Activated CD4-positive, alpha-beta T cell treated with anti-CD3 and anti-CD28 coated beads, Interleukin-2, amount 10 ng/mL, durations not matched to agents 7 days and 5 days (primary cell): ENCODE measurements around the gene RAB40B. TPM values are rescaled to one million over a fixed set of nuclear protein-coding genes. Genes with fewer than 3 reads are reported as not detected.

Experiments
- CTCF ChIA-PET: fragments of 350-600 bp; sonication (Branson Sonifier 250); formaldehyde crosslinking; loops from one replicate; lab custom pipeline; 2021; ENCODE audit warnings: antibody characterized with exemption; lab: Charles Lee
- POLR2A ChIA-PET: fragments of 350-600 bp; sonication (Branson Sonifier 250); formaldehyde crosslinking; loops from one replicate; lab custom pipeline; 2021; ENCODE audit warnings: antibody characterized with exemption; lab: Charles Lee
- DNase-seq: peaks from one replicate; pipeline ENCODE4 v3.0.0-alpha.2; 2020
- H3K27ac Mint-ChIP-seq: one replicate; pipeline ENCODE4 v1.8.0; 2021; ENCODE audit warnings: mild to moderate bottlenecking, moderate library complexity, mixed read lengths
- H3K27me3 Mint-ChIP-seq: one replicate; pipeline ENCODE4 v1.8.0; 2021; ENCODE audit warnings: mixed read lengths
- H3K36me3 Mint-ChIP-seq: one replicate; pipeline ENCODE4 v1.8.0; 2021; ENCODE audit warnings: low read depth, mixed read lengths
- H3K4me1 Mint-ChIP-seq: one replicate; pipeline ENCODE4 v1.8.0; 2021; ENCODE audit warnings: mixed read lengths
- H3K4me3 Mint-ChIP-seq: one replicate; pipeline ENCODE4 v1.8.0; 2021; ENCODE audit warnings: mild to moderate bottlenecking, moderate library complexity, mixed read lengths
- H3K9me3 Mint-ChIP-seq: one replicate; pipeline ENCODE4 v1.8.0; 2021; ENCODE audit warnings: mixed read lengths
- total RNA-seq, 2 experiments: library from RNA; stranded (reverse); gene quantifications; one replicate each; pipeline ENCODE4 v1.2.3, GENCODE V29; 2021

The RAB40B gene
- total RNA-seq, 2 experiments from 2014 or later: 1.7 to 2.2 TPM

DNA sequence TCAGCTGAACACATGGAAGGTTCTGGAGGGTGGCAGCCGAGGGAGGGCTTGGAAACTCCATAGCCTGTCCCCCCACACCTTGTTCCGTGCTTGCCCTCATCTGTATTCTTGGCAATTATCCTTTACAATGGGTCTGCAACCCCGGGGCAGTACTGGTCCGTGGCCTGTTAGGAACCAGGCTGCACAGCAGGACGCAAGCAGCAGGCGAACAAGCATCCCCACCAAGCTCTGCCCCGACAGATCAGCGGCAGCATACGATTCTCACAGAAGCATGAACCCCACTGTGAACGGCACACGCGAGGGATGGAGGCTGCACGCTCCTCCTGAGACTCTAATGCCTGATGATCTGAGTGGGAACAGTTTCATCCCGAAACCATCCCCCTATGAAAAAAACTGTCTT lies 56.5 kb downstream of the RAB40B start:
- Mint-ChIP-seq H3K4me3 (no peak overlapping the region), H3K4me1 (peaks cover 23% of the 10 kb centered on the region), H3K27ac (no peak overlapping the region), H3K27me3 (no peaks in the 10 kb centered on the region), H3K36me3 (peaks cover 30% of the 10 kb centered on the region), H3K9me3 (no peaks in the 10 kb centered on the region)
- DNase-seq: no peak
- CTCF ChIA-PET: no interaction called here
- POLR2A ChIA-PET: no interaction called here

DNA sequence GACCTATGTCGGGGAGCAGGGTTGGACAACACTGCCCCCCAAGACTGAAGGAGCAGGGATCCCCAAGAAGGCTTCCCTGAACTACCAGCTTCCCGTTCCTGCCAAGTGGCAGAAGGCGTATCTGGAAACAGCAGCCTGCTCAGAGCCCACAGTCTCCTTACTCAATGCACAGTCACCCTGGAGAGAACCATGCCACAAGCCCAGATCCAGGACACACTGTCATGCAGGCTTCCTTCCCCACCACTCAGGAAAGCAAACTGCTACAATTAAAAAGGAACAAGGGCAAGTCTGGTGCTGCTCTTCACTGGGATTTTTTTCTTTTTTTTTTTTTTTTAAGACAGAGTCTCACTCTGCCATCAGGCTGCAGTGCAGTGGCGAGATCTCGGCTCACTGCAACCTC lies 58.5 kb downstream of the RAB40B start:
- POLR2A ChIA-PET: no interaction called here
- CTCF ChIA-PET: no interaction called here
- peaks cover 24% of the 10 kb centered on the region for H3K36me3 Mint-ChIP-seq

DNA sequence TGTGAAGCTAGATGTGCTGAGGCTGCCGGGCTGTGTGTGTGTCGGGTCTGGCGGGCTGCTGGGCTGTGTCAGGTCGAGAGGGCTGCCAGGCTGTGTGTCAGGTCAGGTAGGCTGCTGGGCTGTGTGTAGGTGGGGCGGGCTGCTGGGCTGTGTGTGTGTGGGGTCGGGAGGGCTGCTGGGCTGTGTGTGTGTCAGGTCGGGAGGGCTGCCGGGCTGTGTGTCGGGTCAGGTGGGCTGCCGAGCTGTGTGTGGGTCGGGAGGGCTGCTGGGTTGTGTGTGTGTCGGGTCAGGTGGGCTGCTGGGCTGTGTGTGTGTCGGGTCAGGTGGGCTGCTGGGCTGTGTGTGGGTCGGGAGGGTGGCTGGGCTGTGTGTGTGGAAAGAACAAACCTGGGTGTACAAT lies 58.9 kb downstream of the RAB40B start:
- POLR2A ChIA-PET: no interaction called here
- no peak overlapping the region for H3K4me3 Mint-ChIP-seq
- peaks cover 24% of the 10 kb centered on the region for H3K36me3 Mint-ChIP-seq
- H3K27ac Mint-ChIP-seq: no peak overlapping the region
- H3K9me3 Mint-ChIP-seq: no peaks in the 10 kb centered on the region
- no peaks in the 10 kb centered on the region for H3K27me3 Mint-ChIP-seq
- no peak for DNase-seq
- CTCF ChIA-PET: no interaction called here
- H3K4me1 Mint-ChIP-seq: peaks cover 7% of the 10 kb centered on the region

More for the DNA sequence above, 58.5 kb downstream of the RAB40B start:
- Mint-ChIP-seq H3K4me3 (no peak overlapping the region), H3K4me1 (peaks cover 7% of the 10 kb centered on the region), H3K27me3 (no peaks in the 10 kb centered on the region), H3K9me3 (no peaks in the 10 kb centered on the region), H3K27ac (no peak overlapping the region)
- DNase-seq: no peak

DNA sequence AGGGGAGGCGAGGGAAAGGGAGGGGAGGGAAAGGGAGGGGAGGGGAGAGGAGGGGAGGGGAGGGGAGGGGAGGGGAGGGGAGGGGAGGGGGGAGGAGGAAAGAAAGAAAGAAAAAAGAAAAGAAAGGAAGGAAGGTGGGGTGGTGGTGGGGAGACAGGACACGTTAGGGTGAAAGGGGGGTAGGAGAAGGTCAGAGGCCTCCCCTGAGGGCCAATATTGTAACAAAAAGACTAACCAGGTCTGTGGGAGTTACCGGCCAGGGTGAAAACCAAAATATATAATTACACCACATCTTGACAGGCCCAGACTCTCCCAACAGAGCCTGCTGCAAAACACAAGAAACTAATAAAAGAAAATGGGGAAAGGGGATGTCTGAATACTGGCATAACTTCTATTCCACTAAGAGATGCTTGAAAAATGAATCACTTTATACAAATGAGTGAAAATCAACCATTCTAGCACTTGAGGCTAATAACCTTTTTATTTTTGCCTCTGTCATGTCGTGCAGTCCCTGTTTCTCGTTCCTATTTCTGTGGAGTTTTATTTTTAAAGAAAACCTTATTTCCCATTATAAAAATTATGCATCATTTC lies 60.2 kb downstream of the RAB40B start:
- H3K4me1 Mint-ChIP-seq: peaks cover 7% of the 10 kb centered on the region
- H3K9me3 Mint-ChIP-seq: no peaks in the 10 kb centered on the region
- POLR2A ChIA-PET: no interaction called here
- peaks cover 25% of the 10 kb centered on the region for H3K36me3 Mint-ChIP-seq
- no peak overlapping the region for H3K27ac Mint-ChIP-seq
- no peak overlapping the region for H3K4me3 Mint-ChIP-seq
- no peaks in the 10 kb centered on the region for H3K27me3 Mint-ChIP-seq
- CTCF ChIA-PET: no interaction called here
- DNase-seq: no peak

DNA sequence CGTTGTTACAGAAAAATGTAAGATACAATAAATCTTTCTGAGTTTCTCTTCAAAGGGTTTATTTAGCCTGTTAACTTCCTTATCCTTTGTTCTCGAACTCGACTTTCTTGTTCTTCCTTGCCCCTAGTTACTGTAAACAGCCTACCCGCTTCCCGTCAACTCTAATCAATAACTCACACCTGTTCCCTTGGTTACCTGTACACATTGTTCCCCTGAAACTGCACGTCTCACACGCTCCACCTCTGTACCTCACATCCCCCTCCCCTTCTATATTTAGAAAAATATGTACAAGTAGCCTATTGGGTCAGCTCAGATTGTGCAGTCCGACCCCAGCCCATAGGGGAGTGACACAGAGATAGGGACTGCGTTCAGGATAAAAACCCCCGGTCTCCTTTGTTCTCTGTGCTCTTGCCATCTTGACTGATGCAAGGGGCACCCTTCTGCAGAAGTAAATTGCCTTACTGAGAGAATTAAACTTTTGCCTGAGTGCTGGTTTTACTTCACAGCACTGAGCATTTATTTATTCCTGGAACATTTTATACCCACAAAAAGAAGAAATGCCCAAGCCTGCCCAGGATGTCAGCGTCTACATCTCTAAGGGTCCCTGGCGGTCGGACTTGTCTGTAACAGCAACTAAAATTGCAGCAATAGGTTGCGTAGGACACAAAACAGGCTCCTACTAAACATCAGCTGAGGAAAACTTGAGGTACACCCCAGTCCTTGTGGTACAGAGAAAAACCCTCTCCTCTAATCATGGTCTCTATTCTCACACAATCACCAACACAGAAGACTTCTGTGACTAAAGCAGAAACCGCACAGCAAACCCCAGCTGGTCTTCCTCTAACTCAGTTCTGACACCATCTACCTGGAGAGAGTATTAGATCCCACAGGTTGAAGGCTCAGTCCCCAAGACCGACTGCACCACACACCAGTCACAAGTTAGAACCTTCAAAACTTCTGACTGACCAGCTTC lies 61.6 kb downstream of the RAB40B start:
- DNase-seq: no peak
- ChIA-PET CTCF (interaction anchor here (0.6 kb wide), 2 partner anchors 108 to 234 kb away, joined by 3 to 5 read pairs; no protein-coding TSS in a partner anchor), POLR2A (no interaction called here)
- Mint-ChIP-seq H3K9me3 (no peaks in the 10 kb centered on the region), H3K27ac (no peak overlapping the region), H3K27me3 (no peaks in the 10 kb centered on the region), H3K4me3 (no peak overlapping the region), H3K36me3 (peaks cover 19% of the 10 kb centered on the region), H3K4me1 (peaks cover 7% of the 10 kb centered on the region)

DNA sequence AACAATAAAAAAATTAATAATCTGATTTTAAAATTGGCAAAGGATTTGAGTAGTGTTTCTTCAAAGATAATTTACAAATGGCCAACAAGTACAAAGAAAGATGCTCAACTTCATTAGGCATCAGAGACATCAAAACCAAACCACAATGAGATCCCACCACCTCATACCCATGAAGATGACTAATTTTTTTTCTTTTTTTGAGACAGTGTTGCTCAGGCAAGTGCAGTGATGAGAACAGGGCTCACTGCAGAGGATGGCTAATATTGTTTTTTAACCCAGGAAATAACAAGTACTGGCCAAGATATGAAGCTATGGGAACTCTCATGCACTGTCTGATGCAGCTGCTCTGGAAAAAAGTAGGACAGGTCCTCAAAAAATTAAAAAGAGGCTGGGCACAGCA lies 65.2 kb downstream of the RAB40B start:
- DNase-seq: no peak
- Mint-ChIP-seq H3K27me3 (no peaks in the 10 kb centered on the region), H3K9me3 (no peaks in the 10 kb centered on the region), H3K4me3 (no peak overlapping the region), H3K36me3 (peaks cover 14% of the 10 kb centered on the region), H3K4me1 (peaks cover 6% of the 10 kb centered on the region), H3K27ac (no peak overlapping the region)
- CTCF ChIA-PET: interaction anchor here (0.6 kb wide), 1 partner anchor 145 kb away, joined by 3 read pairs; no protein-coding TSS in a partner anchor
- POLR2A ChIA-PET: no interaction called here

DNA sequence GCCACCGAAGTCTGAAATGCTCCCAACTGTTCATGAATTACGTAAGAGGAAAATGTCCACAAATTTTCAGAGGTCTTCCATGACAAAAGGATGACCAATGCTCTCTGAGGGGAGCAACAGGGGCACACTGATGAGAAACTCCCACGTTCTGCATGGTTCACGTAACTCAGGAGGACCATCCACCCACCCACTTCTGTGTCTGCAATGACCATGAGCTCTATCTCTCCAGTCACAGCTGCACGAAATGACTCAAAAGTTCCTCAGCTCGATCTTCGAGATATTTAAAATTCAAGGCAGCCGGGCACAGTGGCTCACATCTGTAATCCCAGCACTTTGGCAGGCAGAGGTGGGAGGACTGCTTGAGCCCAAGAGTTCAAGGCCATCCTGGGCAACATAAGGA lies 66.0 kb downstream of the RAB40B start:
- no peak overlapping the region for H3K27ac Mint-ChIP-seq
- DNase-seq: no peak
- H3K27me3 Mint-ChIP-seq: no peaks in the 10 kb centered on the region
- no peak overlapping the region for H3K4me3 Mint-ChIP-seq
- ChIA-PET POLR2A (interaction anchor here (0.5 to 0.6 kb wide), 2 partner anchors 12 to 262 kb away, joined by 3 to 4 read pairs; no protein-coding TSS in a partner anchor), CTCF (interaction anchor here (0.8 to 1.2 kb wide), 2 partner anchors 9 to 27 kb away, joined by 3 read pairs; no protein-coding TSS in a partner anchor)
- H3K4me1 Mint-ChIP-seq: peaks cover 5% of the 10 kb centered on the region
- no peaks in the 10 kb centered on the region for H3K9me3 Mint-ChIP-seq
- peaks cover 14% of the 10 kb centered on the region for H3K36me3 Mint-ChIP-seq

DNA sequence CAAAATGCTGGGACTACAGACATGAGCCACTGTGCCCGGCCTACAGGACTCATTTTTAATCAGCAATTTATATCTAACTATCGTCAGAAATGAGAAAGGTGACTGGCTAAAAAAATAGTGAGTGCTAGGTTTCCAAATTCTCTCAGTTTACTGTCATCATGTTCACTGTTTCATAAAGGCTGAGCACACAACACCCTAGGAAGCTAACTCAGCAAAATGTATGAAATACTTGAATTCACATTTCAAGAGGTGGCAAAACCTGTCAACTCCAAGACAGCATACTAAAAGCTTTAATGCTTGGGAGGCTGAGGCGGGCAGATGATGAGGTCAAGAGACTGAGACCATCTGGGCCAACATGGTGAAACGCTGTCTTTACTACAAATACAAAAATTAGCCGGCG lies 67.0 kb downstream of the RAB40B start:
- Mint-ChIP-seq H3K27ac (no peak overlapping the region), H3K36me3 (peaks cover 12% of the 10 kb centered on the region), H3K27me3 (no peaks in the 10 kb centered on the region), H3K4me3 (no peak overlapping the region), H3K4me1 (peaks cover 2% of the 10 kb centered on the region), H3K9me3 (no peaks in the 10 kb centered on the region)
- no peak for DNase-seq
- ChIA-PET POLR2A (no interaction called here), CTCF (interaction anchor here (0.8 to 1.2 kb wide), 2 partner anchors 8 to 26 kb away, joined by 3 read pairs; no protein-coding TSS in a partner anchor)

DNA sequence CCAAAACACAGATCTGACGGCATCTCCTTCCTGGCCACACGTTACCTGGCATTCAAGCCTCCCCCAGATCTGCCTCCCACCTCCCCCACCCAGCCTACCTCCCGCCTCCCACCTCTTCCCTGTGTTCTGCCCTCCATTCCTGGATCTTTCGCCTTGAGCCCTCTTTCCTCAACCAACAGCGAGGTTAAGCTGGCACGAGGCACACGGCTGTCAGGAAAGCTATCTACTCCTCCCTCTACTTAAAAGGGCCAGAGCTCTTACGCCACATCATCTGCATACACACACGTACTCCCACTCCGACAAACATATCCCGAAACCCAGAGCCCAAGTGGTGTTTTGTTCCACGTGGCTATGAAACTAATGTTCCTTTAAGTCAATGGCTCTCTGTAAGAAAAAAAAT lies 68.3 kb downstream of the RAB40B start:
- CTCF ChIA-PET: no interaction called here
- Mint-ChIP-seq H3K27me3 (no peaks in the 10 kb centered on the region), H3K4me3 (no peak overlapping the region), H3K27ac (no peak overlapping the region), H3K9me3 (no peaks in the 10 kb centered on the region), H3K4me1 (peaks cover 1% of the 10 kb centered on the region), H3K36me3 (peaks cover 15% of the 10 kb centered on the region)
- POLR2A ChIA-PET: no interaction called here
- no peak for DNase-seq

DNA sequence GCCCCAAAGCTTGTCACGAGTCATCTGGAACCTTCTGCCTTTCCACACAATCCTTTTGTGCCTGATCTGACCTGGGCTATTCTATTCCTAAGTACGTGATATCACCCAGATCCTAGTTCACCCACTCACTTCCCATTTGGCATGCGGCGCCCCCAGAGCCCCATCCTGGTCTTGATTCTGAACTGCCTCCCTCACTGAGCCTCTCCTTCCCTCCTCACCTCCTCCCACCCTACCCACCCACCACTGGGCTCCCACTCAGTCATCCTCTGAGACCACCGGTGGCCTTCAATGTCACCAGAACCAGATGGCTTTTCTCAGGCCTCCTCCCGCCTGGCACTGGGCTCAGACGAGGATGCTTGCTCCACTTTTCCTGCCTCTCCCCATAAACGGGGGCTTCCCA lies 68.8 kb downstream of the RAB40B start:
- Mint-ChIP-seq H3K27me3 (no peaks in the 10 kb centered on the region), H3K27ac (no peak overlapping the region), H3K36me3 (peaks cover 16% of the 10 kb centered on the region), H3K4me3 (no peak overlapping the region), H3K4me1 (peaks cover 1% of the 10 kb centered on the region), H3K9me3 (no peaks in the 10 kb centered on the region)
- ChIA-PET CTCF (no interaction called here), POLR2A (no interaction called here)
- DNase-seq: no peak

DNA sequence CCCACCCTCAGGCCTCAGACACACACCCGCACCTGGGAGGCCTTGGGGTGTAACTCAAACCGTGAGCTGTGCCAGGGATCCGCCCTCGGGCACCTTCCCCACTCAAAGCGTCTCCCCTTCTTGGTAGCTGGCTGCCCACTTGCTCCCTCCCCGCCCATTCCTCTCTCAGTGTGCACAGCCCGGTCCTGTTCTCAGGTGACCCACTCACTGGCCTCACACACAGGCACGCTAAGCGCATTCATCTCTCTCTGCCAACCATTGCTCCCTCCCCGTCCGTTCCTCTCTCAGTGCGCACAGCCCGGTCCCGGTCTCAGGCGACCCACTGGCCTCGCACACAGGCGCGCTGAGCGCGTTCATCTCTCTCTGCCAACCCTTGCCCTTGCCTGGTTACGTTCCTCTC lies 71.1 kb downstream of the RAB40B start:
- ChIA-PET CTCF (no interaction called here), POLR2A (no interaction called here)
- peaks cover 17% of the 10 kb centered on the region for H3K36me3 Mint-ChIP-seq
- no peaks in the 10 kb centered on the region for H3K9me3 Mint-ChIP-seq
- no peak overlapping the region for H3K4me3 Mint-ChIP-seq
- no peaks in the 10 kb centered on the region for H3K27me3 Mint-ChIP-seq
- no peak overlapping the region for H3K27ac Mint-ChIP-seq
- DNase-seq: no peak
- H3K4me1 Mint-ChIP-seq: peaks cover 1% of the 10 kb centered on the region

DNA sequence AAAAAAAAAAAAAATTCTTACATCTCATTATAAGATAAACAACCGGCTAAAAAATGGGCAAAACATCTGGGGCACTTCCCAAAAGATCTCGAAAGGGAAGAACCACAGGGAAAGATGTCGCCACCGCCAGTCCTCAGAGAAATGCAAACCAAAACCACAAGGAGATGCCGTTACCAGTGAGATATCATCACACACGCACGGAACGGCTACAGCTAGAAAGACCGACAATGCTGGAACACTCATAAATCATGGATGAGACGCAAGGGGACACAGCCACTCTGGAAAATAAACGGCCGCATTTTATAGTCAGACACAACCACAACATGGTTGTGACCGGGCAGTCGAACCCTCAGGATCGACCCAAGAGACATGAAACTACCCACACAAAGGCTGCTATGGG lies 74.8 kb downstream of the RAB40B start:
- no peak for DNase-seq
- Mint-ChIP-seq H3K4me1 (peaks cover 1% of the 10 kb centered on the region), H3K36me3 (peaks cover 35% of the 10 kb centered on the region), H3K9me3 (no peaks in the 10 kb centered on the region), H3K27me3 (no peaks in the 10 kb centered on the region), H3K4me3 (no peak overlapping the region), H3K27ac (no peak overlapping the region)
- CTCF ChIA-PET: interaction anchor here (0.6 to 0.8 kb wide), 2 partner anchors 8 to 418 kb away, joined by 3 to 5 read pairs; no protein-coding TSS in a partner anchor
- POLR2A ChIA-PET: no interaction called here

DNA sequence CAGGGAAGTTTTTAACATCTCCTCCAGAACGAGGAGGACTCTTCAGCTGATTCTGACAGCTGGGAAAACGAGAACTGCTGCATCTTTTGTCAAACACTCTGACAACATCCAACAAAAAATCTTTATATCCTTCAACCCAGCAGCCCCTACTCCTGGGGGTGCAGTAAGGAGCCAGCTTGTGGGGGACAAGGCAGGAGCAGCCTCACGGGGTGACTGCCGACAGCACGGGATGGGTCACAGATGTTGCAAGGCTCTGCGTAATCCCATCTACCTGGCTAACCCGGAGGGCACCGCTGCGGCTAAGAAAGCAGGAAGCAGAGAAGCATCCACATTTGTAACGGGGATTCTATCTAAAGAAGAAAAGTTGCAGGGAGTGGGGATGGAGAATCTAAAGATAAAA lies 78.9 kb downstream of the RAB40B start:
- DNase-seq: no peak
- CTCF ChIA-PET: no interaction called here
- POLR2A ChIA-PET: no interaction called here

More for the DNA sequence above, 78.9 kb downstream of the RAB40B start:
- no peak overlapping the region for H3K27ac Mint-ChIP-seq
- no peaks in the 10 kb centered on the region for H3K9me3 Mint-ChIP-seq
- H3K36me3 Mint-ChIP-seq: peaks cover 40% of the 10 kb centered on the region
- no peaks in the 10 kb centered on the region for H3K27me3 Mint-ChIP-seq
- no peaks in the 10 kb centered on the region for H3K4me1 Mint-ChIP-seq
- H3K4me3 Mint-ChIP-seq: no peak overlapping the region
